CD4-positive, alpha-beta T cell treated with Interleukin-6 at 100 ng/mL for 8 hours (primary cell): ENCODE results near the gene PRDX5.

Experiments
- DNase-seq: peaks from one replicate; pipeline ENCODE4 v3.0.0-alpha.2; 2020; ENCODE audit warnings: mixed read lengths, low spot score

Gene PRDX5

DNA sequence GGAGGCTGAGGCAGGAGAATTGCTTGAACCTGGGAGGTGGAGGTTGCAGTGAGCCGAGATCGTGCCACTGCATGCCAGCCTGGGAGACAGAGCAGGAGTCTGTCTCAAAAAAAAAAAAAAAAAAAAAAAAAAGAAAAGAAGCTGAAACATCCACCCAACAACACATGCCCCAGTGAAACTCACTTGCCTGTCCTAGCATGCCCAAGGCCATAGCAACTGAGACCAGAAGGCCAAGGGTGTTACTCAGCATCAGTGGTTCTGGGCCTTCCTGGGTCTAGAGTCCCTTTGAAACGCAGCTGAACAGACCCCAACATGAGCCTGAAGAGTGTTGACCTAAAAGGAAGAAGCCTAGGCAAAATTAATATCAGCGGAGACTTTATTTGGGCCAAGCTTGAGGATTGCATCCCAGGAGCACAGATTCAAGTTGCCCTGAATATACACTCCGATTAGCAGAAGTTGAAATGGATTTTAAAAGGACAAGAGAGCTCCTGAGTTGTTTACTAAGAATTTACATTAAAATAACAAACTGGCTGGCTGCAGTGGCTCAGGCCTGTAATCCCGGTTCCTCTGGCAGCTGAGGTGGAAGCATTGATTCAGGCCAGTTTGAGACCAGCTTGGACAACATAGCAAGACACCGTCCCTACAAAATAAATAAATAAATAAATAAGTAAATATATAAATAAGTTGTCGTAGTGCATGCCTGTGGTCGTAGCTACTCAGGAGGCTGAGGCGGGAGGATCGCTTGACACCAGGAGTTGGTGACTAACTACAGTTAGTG, 7.0 kb downstream of the PRDX5 start:
- no peak for DNase-seq

DNA sequence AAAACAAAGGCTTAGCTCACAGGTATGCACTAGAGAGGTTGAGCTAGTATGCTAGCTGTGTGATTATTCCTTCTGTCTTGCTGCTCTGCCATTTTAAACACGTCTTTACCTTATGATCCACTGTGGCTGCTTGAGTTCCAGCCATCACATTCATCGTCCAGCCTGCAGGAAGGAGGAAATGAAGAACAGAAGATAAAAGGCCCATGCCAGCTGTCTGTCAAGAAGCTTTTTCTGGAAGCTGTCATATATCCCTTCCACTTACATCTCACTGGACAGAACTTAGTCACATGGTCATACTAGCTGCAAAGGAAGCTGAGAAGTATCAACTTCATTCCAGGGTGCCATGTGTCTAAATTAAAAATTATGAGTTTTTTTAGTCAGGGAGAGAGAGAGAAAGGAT, 9.5 kb downstream of the PRDX5 start:
- DNase-seq, result no peak

DNA sequence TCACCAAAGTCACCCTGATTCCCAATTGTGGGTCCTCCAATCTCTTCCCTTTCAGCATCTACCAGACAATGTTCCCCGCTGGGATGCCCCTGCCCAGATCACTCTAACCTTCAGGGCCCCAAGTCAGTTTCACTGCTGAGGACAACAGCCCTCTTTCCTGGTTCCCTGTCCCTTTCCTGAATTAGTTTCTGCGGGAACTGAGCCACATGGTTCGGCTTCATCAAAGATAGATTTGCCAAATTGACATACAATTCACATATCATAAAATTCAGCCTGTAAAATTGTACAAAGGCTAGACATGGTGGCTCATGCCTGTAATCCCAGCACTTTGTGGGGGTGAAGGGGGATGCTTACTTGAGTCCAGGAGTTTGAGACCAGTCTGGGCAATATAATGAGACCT, 10.1 kb downstream of the PRDX5 start:
- DNase-seq, result no peak

DNA sequence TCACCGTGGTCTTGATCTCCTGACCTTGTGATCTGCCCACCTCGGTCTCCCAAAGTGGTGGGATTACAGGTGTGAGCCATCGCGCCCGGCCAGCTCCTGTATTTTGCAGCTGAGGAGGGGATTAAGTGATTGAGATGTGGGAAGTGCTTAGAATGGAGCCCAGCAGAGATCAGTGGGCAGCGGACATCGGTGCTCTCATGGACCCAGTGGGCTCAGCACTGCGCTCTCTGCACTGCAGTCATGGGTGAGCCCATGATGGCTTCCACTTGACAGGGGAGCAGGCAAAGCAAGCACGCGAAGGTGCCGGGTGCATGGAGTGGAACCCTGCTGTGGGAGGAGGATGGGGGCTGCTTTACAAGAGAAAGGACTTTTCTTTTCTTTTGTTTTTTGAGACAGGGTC, 13.0 kb downstream of the PRDX5 start:
- DNase-seq, result no peak

DNA sequence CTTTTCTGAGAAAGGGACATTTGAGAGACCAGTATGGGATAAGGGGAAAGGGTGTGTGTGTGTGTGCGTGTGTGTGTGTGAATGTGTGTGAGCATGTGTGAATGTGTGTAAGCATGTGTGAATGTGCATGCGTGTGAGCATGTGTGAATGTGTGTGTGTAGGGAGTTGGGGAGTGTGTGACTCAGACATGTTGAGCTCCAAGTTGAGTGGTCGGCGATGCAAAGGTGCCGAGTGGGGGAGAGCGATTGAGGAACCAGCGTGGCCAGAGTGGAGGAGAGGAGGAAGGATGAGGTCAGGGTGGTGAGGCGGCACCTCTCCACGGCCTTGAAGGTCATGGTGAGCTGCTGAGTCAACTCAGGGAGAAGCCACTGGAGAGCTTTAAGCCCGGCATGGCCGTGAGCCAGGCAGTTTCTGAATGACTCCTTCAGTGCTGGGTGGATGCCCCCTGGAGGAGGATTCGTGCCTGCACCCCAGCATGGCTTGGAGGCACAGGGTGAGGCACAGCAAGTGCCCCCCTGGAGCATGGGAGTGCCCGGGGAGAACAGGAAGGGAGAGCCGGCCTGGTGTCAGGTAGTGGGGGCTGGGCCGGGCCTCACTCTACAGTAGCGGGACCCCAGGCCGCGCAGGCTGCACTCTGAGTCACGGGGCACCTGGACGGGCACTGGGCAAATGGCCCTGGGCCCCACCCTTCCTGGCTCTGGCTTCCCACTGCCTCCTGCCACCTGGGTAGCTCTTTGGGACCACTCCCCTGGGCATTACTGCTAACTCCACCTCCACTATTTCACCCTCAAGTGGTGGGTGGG, 13.8 kb downstream of the PRDX5 start:
- DNase-seq, result peak; percentile 67

DNA sequence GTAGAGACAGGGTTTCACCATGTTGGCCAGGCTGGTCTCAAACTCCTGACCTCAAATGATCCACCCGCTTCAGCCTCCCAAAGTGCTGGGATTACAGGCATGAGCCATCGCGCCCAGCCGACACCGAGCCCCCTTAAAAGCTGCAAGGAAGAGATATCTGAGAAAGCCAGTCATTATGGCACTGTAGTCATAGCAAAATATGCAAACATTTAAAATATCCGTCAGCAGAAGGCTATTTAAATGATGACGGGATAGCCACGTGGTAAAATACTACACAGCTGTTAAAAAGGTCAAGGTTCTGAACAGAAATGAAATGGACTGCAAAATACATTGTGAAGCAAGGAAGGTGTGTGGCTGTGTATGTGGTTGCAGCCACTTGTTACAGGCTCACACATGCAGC, 15.6 kb downstream of the PRDX5 start:
- DNase-seq, result no peak

DNA sequence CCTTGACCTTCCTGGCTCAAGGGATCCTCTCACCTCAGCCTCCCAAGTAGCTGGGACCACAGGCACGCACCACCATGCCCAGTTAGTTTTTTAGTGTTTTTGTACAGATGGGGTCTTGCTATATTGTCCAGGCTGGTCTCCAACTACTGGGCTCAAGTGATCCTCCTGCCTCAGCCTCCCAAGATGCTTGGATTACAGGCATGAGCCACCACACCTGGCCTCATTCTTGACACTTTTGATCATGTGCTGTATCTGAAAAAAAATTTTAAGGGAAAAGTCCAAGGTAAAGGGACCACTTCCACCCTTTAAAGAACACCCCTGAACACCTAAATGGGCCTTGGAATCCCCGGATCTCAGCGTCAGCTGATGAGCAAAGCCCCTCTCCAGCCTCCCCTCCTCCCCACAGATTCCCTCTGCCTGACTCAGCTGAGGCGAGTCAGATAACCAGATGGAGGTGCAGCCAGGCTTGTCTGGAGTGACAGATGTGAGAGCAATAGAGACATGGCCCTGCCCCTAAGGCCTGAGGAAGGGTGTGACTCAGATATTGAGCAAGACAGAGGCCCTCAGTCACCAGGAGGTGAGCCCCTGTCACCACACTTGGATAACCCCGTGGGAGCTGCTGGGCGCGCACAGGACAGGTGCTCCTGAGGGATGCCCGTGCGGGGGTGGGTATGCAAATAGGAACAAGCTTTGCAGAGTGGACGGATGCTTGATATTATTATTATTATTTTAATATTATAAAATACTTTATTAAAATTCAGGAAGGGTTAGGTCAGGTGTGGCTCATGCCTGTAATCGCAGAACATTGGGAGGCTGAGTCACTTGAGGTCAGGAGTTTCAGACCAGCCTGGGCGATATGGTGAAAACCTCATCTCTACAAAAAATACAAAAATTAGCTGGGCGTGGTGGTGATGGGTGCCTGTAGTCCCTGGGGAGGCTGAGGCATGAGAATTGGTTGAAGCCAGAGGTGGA, 17.1 kb downstream of the PRDX5 start:
- no peak for DNase-seq

DNA sequence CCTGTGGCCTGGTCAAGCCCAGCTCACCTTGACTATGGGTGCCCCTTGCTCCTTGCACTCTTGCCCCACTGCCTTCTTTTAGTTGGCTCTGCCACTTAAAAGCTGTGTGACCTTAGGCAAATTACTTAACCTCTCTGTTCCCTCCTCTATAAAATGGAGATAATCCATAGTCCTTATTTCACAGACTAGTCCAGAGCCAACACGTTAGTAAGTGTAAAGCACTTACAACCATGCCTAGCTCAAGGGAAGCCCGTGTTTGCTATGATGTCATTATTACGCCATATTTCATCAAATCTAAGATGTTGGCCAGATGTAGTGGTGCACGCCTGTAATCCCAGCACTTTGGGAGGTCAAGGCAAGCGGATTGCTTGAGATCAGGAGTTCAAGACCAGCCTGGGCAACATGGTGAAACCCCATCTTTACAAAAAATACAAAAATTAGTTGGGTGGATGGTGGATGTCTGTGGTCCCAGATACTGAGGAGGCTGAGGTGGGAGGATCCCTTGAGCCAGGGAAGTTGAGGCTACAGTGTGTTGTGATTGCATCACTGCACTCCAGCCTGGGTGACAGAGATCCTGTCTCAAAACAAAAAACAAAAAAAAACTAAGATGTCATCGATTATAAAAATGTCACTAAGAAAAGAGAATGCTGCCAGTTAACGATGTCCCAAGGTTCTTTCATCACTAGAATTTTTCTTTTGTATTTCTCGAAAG, 19.8 kb downstream of the PRDX5 start:
- DNase-seq, result no peak

DNA sequence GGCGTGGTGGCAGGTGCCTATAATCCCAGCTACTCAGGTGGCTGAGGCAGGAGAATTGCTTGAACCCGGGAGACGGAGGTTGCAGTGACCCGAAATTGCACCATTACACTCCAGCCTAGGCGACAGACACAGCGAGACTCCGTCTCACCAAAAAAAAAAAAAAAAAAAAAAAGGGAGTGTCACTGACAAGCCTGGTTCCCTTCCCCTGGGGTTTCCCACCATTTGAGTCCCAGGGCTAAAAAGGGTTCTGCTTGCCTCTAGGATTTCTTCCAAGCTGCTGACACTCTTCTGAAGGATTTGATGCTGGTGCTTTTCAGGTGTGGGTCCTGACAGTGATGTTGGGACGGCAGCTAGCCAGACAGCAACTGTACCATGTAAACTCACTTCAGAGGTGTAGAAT, 20.8 kb downstream of the PRDX5 start:
- DNase-seq, result no peak

DNA sequence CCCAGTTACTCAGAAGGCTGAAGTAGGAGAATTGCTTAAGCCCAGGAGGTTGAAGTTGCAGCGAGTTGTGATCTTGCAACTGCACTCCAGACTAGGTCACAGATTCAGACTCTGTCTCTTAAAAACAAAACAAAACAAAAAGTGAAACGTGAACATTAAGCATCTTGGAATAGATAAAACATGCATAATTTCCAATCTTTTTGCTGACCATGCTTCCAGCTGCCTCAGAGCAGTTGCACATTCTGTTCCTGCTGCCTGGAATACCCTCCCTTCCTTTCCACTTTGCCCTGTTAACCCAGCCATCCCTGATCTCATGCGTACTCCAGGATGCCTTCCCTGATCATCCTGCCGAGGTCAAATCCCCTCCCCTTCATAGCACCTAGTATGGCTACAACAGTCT, 21.4 kb downstream of the PRDX5 start:
- no peak for DNase-seq

DNA sequence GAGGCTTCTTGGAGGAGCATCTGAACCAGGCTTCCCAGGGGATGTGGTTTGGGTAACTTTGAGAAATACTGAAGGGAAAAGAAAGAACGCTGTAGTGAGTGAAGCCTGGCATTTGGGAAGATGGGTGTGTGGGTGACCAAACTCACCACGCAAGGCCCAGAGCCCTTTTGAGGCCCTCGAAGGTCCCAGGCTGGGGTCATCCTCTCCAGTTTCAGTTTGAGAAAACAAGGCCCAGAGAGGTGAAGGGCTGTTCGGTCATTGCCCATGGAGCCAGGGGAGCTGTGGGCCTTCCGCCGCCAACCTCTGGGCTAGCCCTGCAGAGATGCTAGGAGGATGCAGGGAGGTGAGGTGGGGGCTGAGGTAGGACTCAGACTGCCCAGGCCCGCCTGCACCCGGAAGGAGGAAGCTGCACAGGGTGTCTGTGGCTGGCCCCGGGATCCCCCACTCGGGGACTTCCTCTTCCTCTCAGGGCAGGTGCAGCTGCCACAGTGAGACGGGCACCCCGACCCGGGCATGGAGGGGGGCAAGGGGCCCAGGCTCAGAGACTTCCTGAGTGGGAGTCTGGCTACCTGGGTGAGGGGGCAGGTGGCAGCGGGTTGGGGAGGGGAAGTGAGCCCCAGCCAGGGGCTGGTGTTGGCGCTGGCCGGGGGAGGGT, 22.0 kb downstream of the PRDX5 start, which contains the start of gene CCDC88B:
Gene CCDC88B, plus strand, starts transcription at position 451 of the 655 bp plus-strand sequence. Its CDS starts 63 bp downstream, at position 514.
- DNase-seq, result peak; percentile 91

DNA sequence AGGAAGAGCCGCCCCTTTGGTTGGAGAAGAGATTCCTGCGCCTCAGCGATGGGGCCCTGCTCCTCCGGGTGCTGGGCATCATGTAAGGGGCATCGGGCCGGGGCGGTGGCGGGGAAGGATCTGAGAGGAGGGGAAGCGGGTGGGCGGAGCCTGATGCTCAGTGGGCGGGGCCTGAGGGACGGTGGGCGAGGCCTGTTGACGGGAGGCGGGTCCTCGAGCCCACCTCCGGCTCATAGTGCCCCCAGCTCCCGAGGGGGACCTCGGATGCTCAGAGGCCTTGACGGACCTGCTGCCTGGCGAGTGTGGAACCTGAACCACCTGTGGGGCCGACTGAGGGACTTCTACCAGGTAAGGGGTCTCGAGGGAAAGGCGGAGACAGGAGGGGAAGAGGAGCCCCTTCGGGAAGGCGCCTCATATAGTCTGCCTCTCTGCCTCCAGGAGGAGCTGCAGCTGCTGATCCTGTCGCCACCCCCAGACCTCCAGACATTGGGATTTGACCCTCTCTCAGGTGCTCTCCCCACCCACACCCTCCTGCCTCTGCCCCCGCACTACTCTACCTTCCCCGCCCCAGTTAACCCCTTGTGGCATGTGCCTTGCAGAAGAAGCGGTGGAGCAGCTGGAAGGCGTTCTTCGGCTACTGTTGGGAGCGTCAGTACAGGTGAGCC, 22.9 kb downstream of the PRDX5 start:
- peak; percentile 66 for DNase-seq

DNA sequence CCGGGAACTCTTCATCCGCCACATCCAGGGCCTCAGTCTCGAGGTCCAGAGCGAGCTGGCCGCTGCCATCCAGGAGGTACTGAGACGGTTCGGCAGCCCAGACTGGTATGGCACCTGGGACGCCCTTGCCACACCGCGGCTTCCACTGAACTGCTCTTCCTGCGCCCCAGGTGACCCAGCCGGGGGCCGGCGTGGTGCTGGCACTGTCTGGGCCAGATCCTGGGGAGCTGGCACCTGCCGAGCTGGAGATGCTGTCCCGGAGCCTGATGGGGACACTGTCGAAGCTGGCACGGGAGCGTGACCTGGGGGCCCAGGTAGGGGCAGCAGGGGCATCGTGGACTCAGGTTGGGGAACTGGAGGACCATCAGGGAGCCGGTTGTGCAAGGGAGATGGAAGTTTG, 23.5 kb downstream of the PRDX5 start:
- DNase-seq, result no peak

DNA sequence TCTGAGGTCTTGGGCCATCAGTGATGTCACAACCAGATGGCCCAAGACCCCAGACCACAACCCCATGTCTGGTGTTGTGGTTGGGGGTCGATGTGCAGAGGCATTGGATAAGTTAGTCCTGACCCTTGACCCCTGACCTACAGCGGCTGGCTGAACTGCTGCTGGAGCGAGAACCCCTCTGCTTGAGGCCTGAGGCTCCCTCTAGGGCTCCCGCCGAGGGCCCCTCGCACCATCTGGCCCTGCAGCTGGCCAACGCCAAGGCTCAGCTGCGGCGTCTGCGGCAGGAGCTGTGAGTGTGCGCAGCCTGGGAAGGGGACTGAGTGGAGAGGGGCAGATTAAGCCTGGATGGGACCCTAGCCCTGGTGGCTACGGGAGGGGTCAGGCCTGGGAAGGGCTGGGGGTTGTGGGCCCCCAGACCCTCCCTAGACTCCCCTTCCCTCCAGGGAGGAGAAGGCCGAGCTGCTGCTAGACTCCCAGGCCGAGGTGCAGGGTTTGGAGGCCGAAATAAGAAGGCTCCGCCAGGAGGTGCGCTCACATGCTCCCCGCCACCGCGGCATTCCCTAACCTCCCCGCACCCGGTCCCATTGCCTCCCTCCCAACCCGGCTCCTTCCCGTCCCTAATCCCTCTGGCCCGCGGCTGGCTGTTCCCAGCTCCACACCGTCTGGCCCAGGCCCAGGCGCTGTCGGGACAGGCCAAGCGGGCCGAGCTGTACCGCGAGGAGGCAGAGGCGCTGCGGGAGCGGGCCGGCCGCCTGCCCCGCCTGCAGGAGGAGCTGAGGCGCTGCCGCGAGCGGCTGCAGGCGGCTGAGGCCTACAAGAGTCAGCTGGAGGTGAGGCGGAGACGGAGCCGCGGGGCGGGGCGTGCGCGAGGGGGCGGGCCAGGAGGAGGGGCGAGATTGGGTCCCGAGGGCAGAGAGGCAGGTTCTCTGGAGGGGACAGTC, 24.2 kb downstream of the PRDX5 start:
- peak; percentile 85 for DNase-seq

DNA sequence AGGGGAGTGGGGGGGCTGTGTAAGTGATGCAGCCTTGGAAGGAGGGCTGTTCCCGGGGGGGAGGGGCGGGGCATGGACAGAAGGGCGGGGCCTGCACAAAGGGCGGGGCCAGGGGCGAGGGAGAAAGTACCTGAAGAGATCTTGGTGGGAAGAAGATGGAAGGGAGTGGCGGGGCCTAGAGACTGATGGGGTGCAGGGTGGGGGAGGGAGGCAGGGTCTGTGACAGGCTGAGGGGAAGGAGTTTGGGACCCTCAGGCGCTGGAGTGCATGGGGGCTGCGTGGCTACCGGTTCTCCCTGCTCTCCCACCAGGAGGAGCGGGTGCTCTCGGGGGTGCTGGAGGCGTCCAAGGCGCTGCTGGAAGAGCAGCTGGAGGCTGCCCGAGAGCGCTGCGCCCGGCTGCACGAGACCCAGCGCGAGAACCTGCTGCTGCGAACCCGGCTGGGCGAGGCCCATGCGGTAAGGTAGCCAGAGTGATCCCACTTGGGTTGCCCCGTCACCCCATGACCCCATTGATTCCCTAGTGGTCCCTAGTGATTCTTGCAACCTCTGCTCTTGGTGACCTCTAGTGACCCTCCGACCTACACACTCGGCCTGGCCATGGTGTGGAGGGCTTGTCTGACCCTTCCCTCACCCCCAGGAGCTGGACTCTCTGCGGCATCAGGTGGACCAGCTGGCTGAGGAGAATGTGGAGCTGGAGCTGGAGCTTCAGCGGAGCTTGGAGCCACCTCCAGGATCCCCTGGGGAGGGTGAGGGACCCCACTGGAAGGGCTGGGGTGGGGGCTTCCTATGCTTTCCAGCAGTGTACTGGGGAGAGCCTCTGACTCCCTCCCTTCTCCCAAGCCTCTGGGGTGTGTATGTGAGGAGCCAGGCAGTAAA, 25.2 kb downstream of the PRDX5 start:
- DNase-seq, result no peak

DNA sequence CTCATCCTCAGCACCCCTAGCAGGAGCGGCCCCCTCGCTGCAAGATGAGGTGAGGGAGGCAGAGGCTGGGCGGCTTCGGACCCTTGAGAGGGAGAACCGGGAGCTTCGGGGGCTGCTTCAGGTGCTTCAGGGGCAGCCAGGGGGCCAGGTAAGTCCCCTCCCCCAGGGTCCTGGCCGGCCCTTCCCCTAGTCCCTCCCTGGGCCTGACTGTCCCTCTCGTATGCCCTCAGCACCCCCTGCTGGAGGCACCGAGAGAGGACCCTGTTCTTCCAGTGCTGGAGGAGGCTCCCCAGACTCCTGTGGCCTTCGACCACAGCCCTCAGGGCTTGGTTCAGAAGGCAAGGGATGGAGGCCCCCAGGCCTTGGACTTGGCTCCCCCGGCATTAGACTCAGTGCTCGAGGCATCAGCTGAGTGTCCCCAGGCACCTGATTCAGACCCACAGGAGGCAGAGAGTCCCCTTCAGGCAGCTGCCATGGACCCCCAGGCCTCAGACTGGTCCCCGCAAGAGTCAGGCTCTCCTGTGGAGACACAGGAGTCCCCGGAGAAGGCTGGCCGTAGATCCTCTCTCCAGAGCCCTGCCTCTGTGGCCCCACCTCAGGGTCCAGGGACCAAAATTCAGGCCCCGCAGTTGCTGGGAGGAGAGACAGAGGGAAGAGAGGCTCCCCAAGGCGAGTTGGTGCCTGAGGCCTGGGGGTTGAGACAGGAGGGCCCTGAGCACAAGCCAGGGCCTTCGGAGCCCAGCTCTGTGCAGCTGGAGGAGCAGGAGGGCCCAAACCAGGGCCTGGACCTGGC, 26.0 kb downstream of the PRDX5 start:
- DNase-seq, result no peak

DNA sequence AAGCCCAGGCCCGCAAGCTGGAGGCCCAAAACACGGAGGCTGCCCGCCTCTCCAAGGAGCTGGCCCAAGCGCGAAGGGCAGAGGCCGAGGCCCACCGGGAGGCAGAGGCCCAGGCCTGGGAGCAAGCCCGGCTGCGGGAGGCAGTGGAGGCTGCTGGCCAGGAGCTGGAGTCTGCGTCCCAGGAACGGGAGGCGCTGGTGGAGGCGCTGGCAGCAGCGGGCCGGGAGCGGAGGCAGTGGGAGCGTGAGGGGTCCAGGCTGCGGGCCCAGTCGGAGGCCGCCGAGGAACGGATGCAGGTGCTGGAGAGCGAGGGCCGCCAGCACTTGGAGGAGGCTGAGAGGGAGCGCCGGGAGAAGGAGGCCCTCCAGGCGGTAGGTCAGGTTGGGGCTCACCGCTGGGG, 26.9 kb downstream of the PRDX5 start:
- no peak for DNase-seq
